ENCODE measurements around the gene OR11G2. TPM values are rescaled to one million over a fixed set of nuclear protein-coding genes. Genes with fewer than 3 reads are reported as not detected.

Gene OR11G2, protein sequence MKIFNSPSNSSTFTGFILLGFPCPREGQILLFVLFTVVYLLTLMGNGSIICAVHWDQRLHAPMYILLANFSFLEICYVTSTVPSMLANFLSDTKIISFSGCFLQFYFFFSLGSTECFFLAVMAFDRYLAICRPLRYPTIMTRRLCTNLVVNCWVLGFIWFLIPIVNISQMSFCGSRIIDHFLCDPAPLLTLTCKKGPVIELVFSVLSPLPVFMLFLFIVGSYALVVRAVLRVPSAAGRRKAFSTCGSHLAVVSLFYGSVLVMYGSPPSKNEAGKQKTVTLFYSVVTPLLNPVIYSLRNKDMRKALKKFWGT
- not detected in 5 replicates for total RNA-seq (2022; extraction: Qiagen RNA extraction)

GRCh38 chr14:20190596-20190995 lies at the start of gene OR11G2:
Gene OR11G2, plus strand, starts transcription at chr14:20190896. Its CDS starts 6,542 bp downstream, at chr14:20197438.

GRCh38 chr14:20223410-20223809 lies 32.7 kb downstream of the OR11G2 start, which contains the start of gene OR11H6:
Gene OR11H6, plus strand, starts transcription at chr14:20223710. Its CDS starts 0 bp downstream, at chr14:20223710.

GRCh38 chr14:20228681-20229080 lies 38.0 kb downstream of the OR11G2 start, which contains the start of gene OR11H7:
Gene OR11H7, plus strand, starts transcription at chr14:20228981.

Other genes with a start within 250 kb of the OR11G2 start
- not detected in 5 replicates for gene OR4K15, start 215.3 kb upstream of the OR11G2 start, total RNA-seq (2022; extraction: Qiagen RNA extraction)
- gene OR4Q2, start 188.7 kb upstream of the OR11G2 start, total RNA-seq (2022; extraction: Qiagen RNA extraction) = not detected in 5 replicates
- not detected in 5 replicates for gene OR4K14, start 171.6 kb upstream of the OR11G2 start, total RNA-seq (2022; extraction: Qiagen RNA extraction)
- gene OR4K13, start 154.9 kb upstream of the OR11G2 start, total RNA-seq (2022; extraction: Qiagen RNA extraction) = not detected in 5 replicates
- gene OR4L1, start 130.9 kb upstream of the OR11G2 start, total RNA-seq (2022; extraction: Qiagen RNA extraction) = not detected in 5 replicates
- not detected in 5 replicates for gene OR4K17, start 80.2 kb upstream of the OR11G2 start, total RNA-seq (2022; extraction: Qiagen RNA extraction)
- not detected in 5 replicates for gene OR4N5, start 52.1 kb upstream of the OR11G2 start, total RNA-seq (2022; extraction: Qiagen RNA extraction)
- gene OR11H6, start 32.8 kb downstream of the OR11G2 start, total RNA-seq (2022; extraction: Qiagen RNA extraction) = not detected in 5 replicates
- gene OR11H7, start 38.1 kb downstream of the OR11G2 start, total RNA-seq (2022; extraction: Qiagen RNA extraction) = not detected in 5 replicates
- gene OR11H4, start 48.4 kb downstream of the OR11G2 start, total RNA-seq (2022; extraction: Qiagen RNA extraction) = not detected in 5 replicates
- 17.8 to 30.0 TPM (median 20.0 TPM) in 5 replicates for gene TTC5, start 115.1 kb downstream of the OR11G2 start, total RNA-seq (2022; extraction: Qiagen RNA extraction)
- 39.2 to 48.8 TPM (median 42.7 TPM) in 5 replicates for gene CCNB1IP1, start 142.4 kb downstream of the OR11G2 start, total RNA-seq (2022; extraction: Qiagen RNA extraction)
- 20.0 to 27.3 TPM (median 21.1 TPM) in 5 replicates for gene PARP2, start 152.7 kb downstream of the OR11G2 start, total RNA-seq (2022; extraction: Qiagen RNA extraction)
- 9.2 to 11.4 TPM (median 10.7 TPM) in 5 replicates for gene TEP1, start 222.6 kb downstream of the OR11G2 start, total RNA-seq (2022; extraction: Qiagen RNA extraction)
- 0.01 to 0.02 TPM in 2 of 5 replicates, not detected in the others for gene KLHL33, start 245.3 kb downstream of the OR11G2 start, total RNA-seq (2022; extraction: Qiagen RNA extraction)

All from A549 treated with CORT108297 at 1 μM for 4 hours (cell line).